Mesenchymal stem cell (in vitro differentiated cells and primary cell): Measurements from ENCODE around the gene BAG5.

ENCODE experiments used
- DNase-seq: peaks from one replicate; pipeline ENCODE4 v3.0.0-alpha.2; 2013
- H2AFZ ChIP-seq: one replicate; pipeline ENCODE4 v1.6.1; 2013; ENCODE audit warnings: low read depth, mild to moderate bottlenecking, control low read depth, inconsistent platforms, low read length, moderate library complexity
- H2AK5ac ChIP-seq: 2 replicates; pipeline ENCODE4 v1.6.1; 2013; ENCODE audit warnings: low read length, moderate library complexity, mild to moderate bottlenecking, inconsistent platforms; ENCODE audit not compliant: severe bottlenecking
- H2BK120ac ChIP-seq: one replicate; pipeline ENCODE4 v1.6.1; 2013; ENCODE audit warnings: low read depth, mild to moderate bottlenecking, inconsistent platforms, low read length, moderate library complexity
- H2BK12ac ChIP-seq, 2 experiments: one replicate each; pipeline ENCODE4 v1.6.1; 2013; ENCODE audit warnings: inconsistent platforms in 2 of 2, low read length in 2 of 2, mild to moderate bottlenecking in 2 of 2, moderate library complexity in 2 of 2, control low read depth in 1 of 2
- H2BK15ac ChIP-seq: one replicate; pipeline ENCODE4 v1.6.1; 2013; ENCODE audit warnings: mild to moderate bottlenecking, low read depth, inconsistent platforms; ENCODE audit not compliant: poor library complexity, severe bottlenecking
- H2BK5ac ChIP-seq: 2 replicates; pipeline ENCODE4 v1.6.1; 2013; ENCODE audit warnings: low read depth, mild to moderate bottlenecking, low read length, control low read depth, inconsistent platforms; ENCODE audit not compliant: poor library complexity, severe bottlenecking
- H3K14ac ChIP-seq, 2 experiments: one replicate each; pipeline ENCODE4 v1.6.1; 2013; ENCODE audit warnings: inconsistent platforms in 2 of 2, low read length in 2 of 2, control low read depth in 1 of 2, mild to moderate bottlenecking in 1 of 2, moderate library complexity in 1 of 2
- H3K18ac ChIP-seq, 2 experiments: one replicate each; pipeline ENCODE4 v1.6.1; 2013; ENCODE audit warnings: inconsistent platforms in 2 of 2, low read length in 2 of 2, control low read depth in 1 of 2, low read depth in 1 of 2, mild to moderate bottlenecking in 1 of 2
- H3K23ac ChIP-seq, 2 experiments: one replicate each; pipeline ENCODE4 v1.6.1; 2013; ENCODE audit warnings: inconsistent platforms in 2 of 2, low read length in 2 of 2, mild to moderate bottlenecking in 2 of 2, moderate library complexity in 2 of 2, control low read depth in 1 of 2
- H3K27ac ChIP-seq: 2 replicates; pipeline ENCODE4 v1.5.1; 2013; ENCODE audit warnings: mild to moderate bottlenecking, moderate library complexity, low read length, control low read depth, inconsistent platforms; ENCODE audit not compliant: poor library complexity, severe bottlenecking
- H3K27me3 ChIP-seq, 2 experiments: 2 replicates each; pipeline versions ENCODE4 v1.6.1 to v1.7.0; 2013; ENCODE audit warnings: low read length in 2 of 2, mild to moderate bottlenecking in 2 of 2, moderate library complexity in 2 of 2, control low read depth in 1 of 2, inconsistent platforms in 1 of 2; ENCODE audit not compliant: control insufficient read depth in 1 of 2, insufficient read depth in 1 of 2
- H3K36me3 ChIP-seq, 2 experiments: 2 replicates each; pipeline versions ENCODE4 v1.6.1 to v1.7.0; 2013; ENCODE audit warnings: low read length in 2 of 2, control low read depth in 1 of 2, inconsistent platforms in 1 of 2, low read depth in 1 of 2, mild to moderate bottlenecking in 1 of 2; ENCODE audit not compliant: insufficient read depth in 2 of 2, control insufficient read depth in 1 of 2
- H3K4ac ChIP-seq, 2 experiments: one replicate each; pipeline ENCODE4 v1.6.1; 2013; ENCODE audit warnings: inconsistent platforms in 2 of 2, low read length in 2 of 2, mild to moderate bottlenecking in 2 of 2, moderate library complexity in 2 of 2, control low read depth in 1 of 2, low read depth in 1 of 2
- H3K4me1 ChIP-seq: 2 replicates; pipeline ENCODE4 v1.6.1; 2013; ENCODE audit warnings: low read depth, low read length, control low read depth; ENCODE audit not compliant: control insufficient read depth, insufficient read depth
- H3K4me2 ChIP-seq: 2 replicates; pipeline ENCODE4 v1.6.1; 2013; ENCODE audit warnings: low read length, mild to moderate bottlenecking, inconsistent platforms; ENCODE audit not compliant: poor library complexity, severe bottlenecking
- H3K4me3 ChIP-seq, 2 experiments: 2 replicates each; pipeline versions ENCODE4 v1.5.1 to v1.7.0; 2013; ENCODE audit warnings: low read length in 2 of 2, mild to moderate bottlenecking in 2 of 2, control low read depth in 1 of 2, low read depth in 1 of 2; ENCODE audit not compliant: insufficient read depth in 1 of 2
- H3K79me1 ChIP-seq: replicated peaks from 2 replicates; pipeline ENCODE4 v1.6.1; 2013; ENCODE audit warnings: mild to moderate bottlenecking, control low read depth, low read length, inconsistent platforms; ENCODE audit not compliant: poor library complexity, severe bottlenecking
- H3K9ac ChIP-seq: 2 replicates; pipeline ENCODE4 v1.7.0; 2013; ENCODE audit warnings: mild to moderate bottlenecking, low read length, moderate library complexity
- H3K9me3 ChIP-seq: 2 replicates; pipeline ENCODE4 v1.7.0; 2013; ENCODE audit warnings: mild to moderate bottlenecking, low read length; ENCODE audit not compliant: control insufficient read depth
- H4K8ac ChIP-seq: one replicate; pipeline ENCODE4 v1.6.1; 2013; ENCODE audit warnings: inconsistent platforms, mild to moderate bottlenecking, low read length, moderate library complexity
- H4K91ac ChIP-seq: one replicate; pipeline ENCODE4 v1.6.1; 2013; ENCODE audit warnings: mild to moderate bottlenecking, low read length, inconsistent platforms
- WGBS: methylation state at CpG from one replicate; pipeline ENCODE4 v1.1.7; 2013; ENCODE audit warnings: mixed read lengths; 5-methylcytosine and 5-hydroxymethylcytosine counted together

The BAG5 gene

GRCh38 chr14:103523575-103523954 lies 38.9 kb downstream of the BAG5 start:
- Histone ChIP-seq H3K14ac (no peak overlapping the region), H3K4me2 (no peak overlapping the region), H3K9me3 (no peaks in the 10 kb centered on the region), H3K4me3 (no peak overlapping the region), H3K79me1 (peaks cover 5% of the 10 kb centered on the region), H3K18ac (no peak overlapping the region), H4K91ac (no peak overlapping the region), H2BK120ac (no peak overlapping the region), H2BK15ac (no peak overlapping the region), H2BK5ac (no peak overlapping the region), H3K27ac (no peak overlapping the region), H2AK5ac (no peak overlapping the region), H3K36me3 (peaks cover 0 to 4% of the 10 kb centered on the region in 2 experiments), H2AFZ (no peak overlapping the region), H3K27me3 (peaks cover 10 to 15% of the 10 kb centered on the region in 2 experiments), H2BK12ac (no peak overlapping the region), H4K8ac (no peak overlapping the region), H3K9ac (no peak overlapping the region), H3K23ac (no peak overlapping the region), H3K4me1 (peaks cover 74% of the 10 kb centered on the region), H3K4ac (no peak overlapping the region)
- WGBS, result 40% methylated on average over 10 of the region's 10 CpGs
- DNase-seq, result no peak

- WGBS, result 4% methylated on average over 84 of the region's 107 CpGs
- H3K79me1 ChIP-seq, result peaks cover 2% of the 10 kb centered on the region
- H3K18ac ChIP-seq, result peak within 1 kb of the TSS in 1 of 2 experiments; percentile 65
- peak within 1 kb of the TSS; percentile 32 for H2AFZ ChIP-seq
- no peak within 1 kb of the TSS for H2AK5ac ChIP-seq
- H2BK15ac ChIP-seq, result peak within 1 kb of the TSS; percentile 35
- H3K23ac ChIP-seq, result peak within 1 kb of the TSS in 1 of 2 experiments; percentile 91
- no peak within 1 kb of the TSS for H2BK5ac ChIP-seq
- H4K8ac ChIP-seq, result peak within 1 kb of the TSS; percentile 56
- H3K9me3 ChIP-seq, result no peaks in the 10 kb centered on the region
- H2BK12ac ChIP-seq, result peak within 1 kb of the TSS in 1 of 2 experiments; percentile 61
- H2BK120ac ChIP-seq, result no peak within 1 kb of the TSS
- peak within 1 kb of the TSS; percentile 83 for H3K4me2 ChIP-seq
- no peak within 1 kb of the TSS for H3K4ac ChIP-seq
- peak within 1 kb of the TSS; percentile 68 for H3K9ac ChIP-seq
- no peak within 1 kb of the TSS for H4K91ac ChIP-seq
- peaks cover 0 to 4% of the 10 kb centered on the region in 2 experiments for H3K36me3 ChIP-seq
- H3K4me3 ChIP-seq, result peak within 1 kb of the TSS; percentile 54 to 71
- peak within 1 kb of the TSS in 1 of 2 experiments; percentile 19 for H3K14ac ChIP-seq
- H3K27ac ChIP-seq, result no peak within 1 kb of the TSS
- peaks cover 10 to 15% of the 10 kb centered on the region in 2 experiments for H3K27me3 ChIP-seq
- DNase-seq, result peak; percentile 71
- H3K4me1 ChIP-seq, result peaks cover 74% of the 10 kb centered on the region
These were observed 39.5 kb downstream of the BAG5 start, which contains the start of gene CKB for GRCh38 chr14:103522649-103523574. CKB (minus strand) TSS chr14:103522830; CDS start chr14:103522493, 337 bp downstream.

- no peak overlapping the region for H2BK5ac ChIP-seq
- H2BK120ac ChIP-seq, result no peak overlapping the region
- peak overlapping the region; percentile 56 for H4K8ac ChIP-seq
- peaks cover 70% of the 10 kb centered on the region for H3K4me1 ChIP-seq
- peak overlapping the region in 1 of 2 experiments; percentile 91 for H3K23ac ChIP-seq
- no peak overlapping the region for H3K14ac ChIP-seq
- peak overlapping the region; percentile 54 to 71 for H3K4me3 ChIP-seq
- H3K27me3 ChIP-seq, result peaks cover 10 to 15% of the 10 kb centered on the region in 2 experiments
- WGBS, result 2% methylated on average over 44 of the region's 74 CpGs
- peaks cover 0 to 4% of the 10 kb centered on the region in 2 experiments for H3K36me3 ChIP-seq
- H2BK12ac ChIP-seq, result peak overlapping the region in 1 of 2 experiments; percentile 61
- peak; percentile 43 for DNase-seq
- H3K9me3 ChIP-seq, result no peaks in the 10 kb centered on the region
- H3K4me2 ChIP-seq, result peak overlapping the region; percentile 83
- no peak overlapping the region for H3K27ac ChIP-seq
- peak overlapping the region in 1 of 2 experiments; percentile 65 for H3K18ac ChIP-seq
- no peak overlapping the region for H3K4ac ChIP-seq
- H2AK5ac ChIP-seq, result no peak overlapping the region
- H3K9ac ChIP-seq, result peak overlapping the region; percentile 68
- H2AFZ ChIP-seq, result peak overlapping the region; percentile 32
- H4K91ac ChIP-seq, result no peak overlapping the region
- peak overlapping the region; percentile 35 for H2BK15ac ChIP-seq
- H3K79me1 ChIP-seq, result peaks cover 2% of the 10 kb centered on the region
These were observed 40.4 kb downstream of the BAG5 start for GRCh38 chr14:103521951-103522563.
